ENCODE measurements around the gene LACTBL1. TPM values are rescaled to one million over a fixed set of nuclear protein-coding genes. Genes with fewer than 3 reads are reported as not detected.

Gene LACTBL1
- polyA plus RNA-seq, 6 donors from 2014 or later: not detected

GRCh38 chr1:22910986-22911651 is 61.5 kb downstream of the LACTBL1 start:
- no peak for DNase-seq

DNA sequence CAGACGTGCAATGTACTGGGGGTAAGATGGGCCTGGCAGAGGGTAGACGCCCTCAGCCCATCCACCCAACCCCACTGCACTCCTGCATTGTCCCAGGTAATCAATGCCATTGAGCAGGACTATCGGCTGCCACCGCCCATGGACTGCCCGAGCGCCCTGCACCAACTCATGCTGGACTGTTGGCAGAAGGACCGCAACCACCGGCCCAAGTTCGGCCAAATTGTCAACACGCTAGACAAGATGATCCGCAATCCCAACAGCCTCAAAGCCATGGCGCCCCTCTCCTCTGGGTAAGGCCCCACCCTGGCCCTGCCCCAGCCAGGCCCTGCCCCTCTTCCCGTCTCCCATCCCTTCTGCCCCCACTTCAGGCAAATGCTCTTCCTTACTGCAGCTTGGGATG is 62.4 kb downstream of the LACTBL1 start:
- H3K27me3 Mint-ChIP-seq: peaks cover 3 to 12% (median 11%) of the 10 kb centered on the region in 3 donors
- ATAC-seq (ENCODE audit: low read depth in 2 of 2): no peak
- H3K4me1 Mint-ChIP-seq: no peaks in the 10 kb centered on the region
- no peaks in the 10 kb centered on the region for H3K9me3 Mint-ChIP-seq
- H3K4me3 Mint-ChIP-seq: no peak overlapping the region
- H3K27ac Mint-ChIP-seq: no peak overlapping the region
- DNase-seq: no peak
- H3K36me3 Mint-ChIP-seq: no peaks in the 10 kb centered on the region

More at GRCh38 chr1:22910986-22911651, 61.5 kb downstream of the LACTBL1 start:
- no peak for ATAC-seq (ENCODE audit: low read depth in 2 of 2)
- Mint-ChIP-seq H3K27ac (no peak overlapping the region), H3K9me3 (no peaks in the 10 kb centered on the region), H3K27me3 (peaks cover 10 to 18% (median 11%) of the 10 kb centered on the region in 3 donors), H3K4me3 (no peak overlapping the region), H3K4me1 (no peaks in the 10 kb centered on the region), H3K36me3 (no peaks in the 10 kb centered on the region)

GRCh38 chr1:22908880-22909426 is 63.7 kb downstream of the LACTBL1 start:
- H3K4me3 Mint-ChIP-seq: no peak overlapping the region
- DNase-seq (no peak), ATAC-seq (ENCODE audit: low read depth in 2 of 2) (no peak)
- H3K36me3 Mint-ChIP-seq: no peaks in the 10 kb centered on the region
- peaks cover 0 to 7% (median 6%) of the 10 kb centered on the region in 3 donors for H3K27me3 Mint-ChIP-seq
- no peaks in the 10 kb centered on the region for H3K4me1 Mint-ChIP-seq
- no peak overlapping the region for H3K27ac Mint-ChIP-seq
- no peaks in the 10 kb centered on the region for H3K9me3 Mint-ChIP-seq

DNA sequence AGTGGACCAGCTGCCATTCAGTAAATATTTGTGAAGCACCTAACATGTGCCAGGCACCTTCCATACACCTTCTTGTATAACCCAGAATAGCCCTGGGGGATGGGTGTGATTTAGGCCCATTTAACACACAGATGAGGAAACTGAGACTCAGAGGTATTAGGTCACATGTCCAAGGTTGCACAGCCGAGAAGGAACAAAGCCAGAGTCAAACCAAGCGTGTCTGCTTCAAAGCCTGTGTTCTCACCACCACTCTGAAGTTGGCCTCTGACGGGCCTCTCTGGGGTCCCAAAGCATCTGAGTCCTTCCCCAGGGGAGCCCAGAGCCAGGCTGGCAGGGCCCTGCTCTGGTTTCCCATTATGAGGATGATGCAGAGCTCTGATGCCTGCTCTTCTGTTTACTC is 65.1 kb downstream of the LACTBL1 start:
- no peaks in the 10 kb centered on the region for H3K36me3 Mint-ChIP-seq
- peaks cover 6 to 11% (median 7%) of the 10 kb centered on the region in 3 donors for H3K27me3 Mint-ChIP-seq
- no peak overlapping the region for H3K27ac Mint-ChIP-seq
- H3K4me3 Mint-ChIP-seq: no peak overlapping the region
- H3K9me3 Mint-ChIP-seq: no peaks in the 10 kb centered on the region
- H3K4me1 Mint-ChIP-seq: no peaks in the 10 kb centered on the region
- DNase-seq (no peak), ATAC-seq (ENCODE audit: low read depth in 2 of 2) (no peak)

GRCh38 chr1:22906968-22907367 is 65.7 kb downstream of the LACTBL1 start:
- Mint-ChIP-seq H3K4me3 (no peak overlapping the region), H3K27me3 (peaks cover 10 to 15% (median 12%) of the 10 kb centered on the region in 3 donors), H3K36me3 (no peaks in the 10 kb centered on the region), H3K9me3 (no peaks in the 10 kb centered on the region), H3K27ac (peak overlapping the region in 1 of 6 donors; percentile 39), H3K4me1 (no peaks in the 10 kb centered on the region)
- DNase-seq: no peak
- no peak for ATAC-seq (ENCODE audit: low read depth in 2 of 2)

DNA sequence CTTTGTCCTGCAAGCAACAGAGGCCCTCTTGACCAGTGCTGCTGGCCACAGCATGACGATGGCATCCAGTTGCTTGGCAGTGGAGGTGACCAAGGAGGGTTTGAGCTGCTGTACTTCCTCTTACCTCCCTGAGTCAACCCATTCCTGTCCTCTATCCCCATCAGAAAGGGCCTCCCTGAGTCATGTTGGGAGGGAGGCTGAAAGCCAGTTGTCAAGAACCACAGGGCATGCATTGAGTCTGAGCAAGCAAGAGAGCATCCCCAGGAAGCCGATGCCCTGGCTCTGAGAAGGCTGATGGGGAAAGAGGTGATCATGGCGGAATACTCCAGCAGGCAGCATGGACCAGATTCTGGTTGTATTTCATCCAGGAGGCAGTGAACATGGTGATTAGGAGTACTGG is 69.6 kb downstream of the LACTBL1 start:
- peaks cover 17 to 37% (median 18%) of the 10 kb centered on the region in 3 donors for H3K27me3 Mint-ChIP-seq
- no peak overlapping the region for H3K4me3 Mint-ChIP-seq
- no peaks in the 10 kb centered on the region for H3K9me3 Mint-ChIP-seq
- DNase-seq: no peak
- no peaks in the 10 kb centered on the region for H3K4me1 Mint-ChIP-seq
- ATAC-seq (ENCODE audit: low read depth in 2 of 2): no peak
- no peak overlapping the region for H3K27ac Mint-ChIP-seq
- no peaks in the 10 kb centered on the region for H3K36me3 Mint-ChIP-seq

Other genes starting within 250 kb of the LACTBL1 start
- gene TEX46, start 43.0 kb upstream of the LACTBL1 start, polyA plus RNA-seq (ENCODE audit: low read depth in 6 of 6): not detected
- 10 to 100 TPM; 33.9 to 45.8 (median 41.3) TPM for gene KDM1A, start 46.6 kb upstream of the LACTBL1 start, polyA plus RNA-seq (ENCODE audit: low read depth in 6 of 6)
- 10 to 100 TPM in 1 of 6 donors, 1 to 10 TPM in 5; 1.3 to 14.1 (median 7.0) TPM for gene LUZP1, start 196.0 kb upstream of the LACTBL1 start, polyA plus RNA-seq (ENCODE audit: low read depth in 6 of 6)
- not detected for gene HTR1D, start 244.6 kb upstream of the LACTBL1 start, polyA plus RNA-seq (ENCODE audit: low read depth in 6 of 6)

Measured in naive B cell (primary cell).